ENCODE results near the gene HRAS.

DNA sequence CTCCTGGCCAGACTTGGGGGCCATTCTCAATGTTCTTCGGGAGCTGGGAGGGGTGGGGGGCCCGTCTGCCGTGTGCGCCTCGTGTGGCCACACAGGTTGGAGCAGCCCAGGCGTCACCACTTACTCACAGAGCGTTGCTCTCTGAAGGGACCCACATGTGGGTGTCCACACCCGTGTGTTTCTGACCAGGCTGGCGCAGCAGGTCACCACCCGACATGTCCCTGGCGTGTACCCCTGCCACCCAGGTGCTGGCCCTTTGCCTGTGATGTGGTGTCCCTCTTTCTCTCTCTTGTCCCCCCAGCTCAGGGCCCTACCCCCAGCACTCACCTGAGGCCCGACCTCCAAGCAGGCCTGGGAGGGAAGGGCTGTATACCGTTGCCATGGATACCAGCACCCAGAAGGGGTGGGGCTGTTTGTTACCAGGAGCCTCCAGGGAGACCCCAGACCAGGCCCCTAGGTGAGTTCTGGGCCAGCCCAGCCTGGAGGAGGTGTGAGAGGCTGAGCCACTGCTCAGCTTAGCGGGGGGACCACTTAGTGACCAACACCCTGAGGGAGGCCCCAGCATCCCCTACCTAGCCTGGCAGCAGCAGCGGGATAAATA, 23.7 kb upstream of the HRAS start:
- TF ChIP-seq SUZ12 (IDR thresholded peaks at IDR 0.05; ENCODE audit: extremely low read depth, insufficient read depth, insufficient read length) (no peak), YY1 (IDR thresholded peaks at IDR 0.05; ENCODE audit: insufficient read depth, insufficient read length) (no peak), ZNF274 (IDR thresholded peaks at IDR 0.05; ENCODE audit: low read depth, low read length) (no peak)
